Lung (tissue), 12 donors: ENCODE measurements around the gene THSD7B. TPM values are rescaled to one million over a fixed set of nuclear protein-coding genes. Genes with fewer than 3 reads are reported as not detected.

Experiments used
- ATAC-seq: fragments of 200-7000 bp; cut with Tn5 transposase; one replicate; pipeline ENCODE4 v1.9.1; 2020; ENCODE audit warnings: moderate number of reproducible peaks; ENCODE audit not compliant: insufficient read depth, low FRiP score
- DNase-seq, 3 donors: peaks; one replicate each; pipeline ENCODE4 v3.0.0-alpha.2; 2013 to 2017
- H3K27ac ChIP-seq, 2 donors: one replicate each; pipeline ENCODE4 v1.5.1; 2013; ENCODE audit warnings: mild to moderate bottlenecking in 2 of 2, moderate library complexity in 2 of 2, control low read depth in 1 of 2, inconsistent platforms in 1 of 2, low read depth in 1 of 2, low read length in 1 of 2
- H3K27me3 ChIP-seq, 3 donors: one replicate each; pipeline ENCODE4 v1.5.1; 2013; ENCODE audit warnings: low read length in 2 of 3; ENCODE audit not compliant: control insufficient read depth in 3 of 3, insufficient read depth in 3 of 3
- H3K36me3 ChIP-seq, 4 donors: one replicate each; pipeline ENCODE4 v1.5.1; 2013; ENCODE audit warnings: low read length in 4 of 4, mild to moderate bottlenecking in 1 of 4, moderate library complexity in 1 of 4; ENCODE audit not compliant: control insufficient read depth in 4 of 4, insufficient read depth in 4 of 4
- H3K4me1 ChIP-seq, 5 donors: one replicate each; pipeline ENCODE4 v1.5.1; 2013; ENCODE audit warnings: low read length in 5 of 5, mild to moderate bottlenecking in 2 of 5, moderate library complexity in 1 of 5; ENCODE audit not compliant: control insufficient read depth in 5 of 5, insufficient read depth in 5 of 5
- H3K4me3 ChIP-seq: one replicate; pipeline ENCODE4 v1.5.1; 2013; ENCODE audit warnings: mild to moderate bottlenecking, control low read depth, moderate library complexity
- H3K9ac ChIP-seq, 2 donors: one replicate each; pipeline ENCODE4 v1.5.1; 2013; ENCODE audit warnings: low read length in 2 of 2, control low read depth in 1 of 2; ENCODE audit not compliant: insufficient read depth in 1 of 2
- H3K9me3 ChIP-seq, 4 donors: one replicate each; pipeline ENCODE4 v1.5.1; 2013; ENCODE audit warnings: low read length in 3 of 4, mild to moderate bottlenecking in 1 of 4, moderate library complexity in 1 of 4; ENCODE audit not compliant: control insufficient read depth in 4 of 4, insufficient read depth in 3 of 4
- CTCF ChIP-seq: IDR thresholded peaks from 2 replicates; pipeline ENCODE4 v1.5.1; 2012; ENCODE audit warnings: mild to moderate bottlenecking; ENCODE audit errors: control extremely low read depth, extremely low read depth
- WGBS, 2 donors: extraction: QIAGEN DNeasy Blood & Tissue Kit; methylation state at CpG; one replicate each; pipeline ENCODE4 v1.1.7; 2013; 5-methylcytosine and 5-hydroxymethylcytosine counted together
- polyA plus RNA-seq, 2 donors: library from polyadenylated mRNA; stranded (reverse); fragments of 200-250 nt; gene quantifications; one replicate each; pipeline ENCODE4 v1.2.1, GENCODE V29; 2013
- total RNA-seq, 2 donors: library from RNA; depleted of rRNA in 1 of 2; stranded (reverse); fragments of >200 nt in 1 of 2; gene quantifications; one replicate each; pipeline ENCODE4 v1.2.1, GENCODE V29; 2014 to 2021
- donor health status: control.
- donor health status: control.
- donor health status: Bipolar disorder and iron deficiency.
- donor health status: healthy.
- donor health status: DM: yes; HTN: yes; CAD: no.

The THSD7B gene
- total and polyA plus RNA-seq, 4 donors: 0.03 to 8.2 (median 0.14) TPM

- H3K36me3 ChIP-seq: no peaks in the 10 kb centered on the region
- H3K27ac ChIP-seq: no peak overlapping the region
- no peak overlapping the region for H3K9ac ChIP-seq
- DNase-seq: no peak
- H3K4me3 ChIP-seq: no peak overlapping the region
- no peaks in the 10 kb centered on the region for H3K27me3 ChIP-seq
- H3K9me3 ChIP-seq: no peaks in the 10 kb centered on the region
- no peak for TF ChIP-seq CTCF
- 31 to 49% methylated on average over 1 of the region's 1 CpG for WGBS, 2 donors
- peaks cover 0 to 3% (median 0%) of the 10 kb centered on the region in 5 donors for H3K4me1 ChIP-seq
- no peak for ATAC-seq
Measured at GRCh38 chr2:137194111-137194510, 428.8 kb downstream of the THSD7B start.

- no peak overlapping the region for H3K27ac ChIP-seq
- no peaks in the 10 kb centered on the region for H3K9me3 ChIP-seq
- ATAC-seq: no peak
- no peaks in the 10 kb centered on the region for H3K4me1 ChIP-seq
- H3K4me3 ChIP-seq: no peak overlapping the region
- DNase-seq: no peak
- no peaks in the 10 kb centered on the region for H3K27me3 ChIP-seq
- no peak for TF ChIP-seq CTCF
- no peak overlapping the region for H3K9ac ChIP-seq
- H3K36me3 ChIP-seq: no peaks in the 10 kb centered on the region
- WGBS, 2 donors: 78 to 85% methylated on average over 1 of the region's 1 CpG
Measured at GRCh38 chr2:137199751-137200150, 434.4 kb downstream of the THSD7B start.

- Histone ChIP-seq H3K27ac (no peak overlapping the region), H3K36me3 (no peaks in the 10 kb centered on the region), H3K4me3 (no peak overlapping the region), H3K9ac (peak overlapping the region in 1 of 2 donors; percentile 8), H3K9me3 (no peaks in the 10 kb centered on the region), H3K27me3 (no peaks in the 10 kb centered on the region), H3K4me1 (no peaks in the 10 kb centered on the region)
- TF ChIP-seq CTCF: no peak
- WGBS, 2 donors: 57 to 64% methylated on average over 4 of the region's 4 CpGs
- DNase-seq (peak in 2 of 3 donors; percentile 18 to 55), ATAC-seq (no peak)
Measured at GRCh38 chr2:137202318-137202717, 437.0 kb downstream of the THSD7B start.

- no peak for TF ChIP-seq CTCF
- no peak for ATAC-seq
Measured at GRCh38 chr2:137205324-137205723, 440.0 kb downstream of the THSD7B start.

More at GRCh38 chr2:137205324-137205723, 440.0 kb downstream of the THSD7B start:
- no peaks in the 10 kb centered on the region for H3K9me3 ChIP-seq
- 80 to 87% methylated on average over 3 of the region's 3 CpGs for WGBS, 2 donors
- no peak overlapping the region for H3K27ac ChIP-seq
- H3K36me3 ChIP-seq: no peaks in the 10 kb centered on the region
- H3K4me1 ChIP-seq: no peaks in the 10 kb centered on the region
- DNase-seq: no peak
- no peak overlapping the region for H3K4me3 ChIP-seq
- no peaks in the 10 kb centered on the region for H3K27me3 ChIP-seq
- no peak overlapping the region for H3K9ac ChIP-seq
